Measurements from ENCODE around the gene MAGI1. TPM values are rescaled to one million over a fixed set of nuclear protein-coding genes. Genes with fewer than 3 reads are reported as not detected.
A peak's percentile ranks its signal among the peaks of the same experiment; 100 is the strongest.

MAGI1 gene
- total and polyA plus RNA-seq, 2 donors (not counting 1 experiment from before 2014, with no cell fraction given), result 15.7 to 23.7 TPM

- Histone ChIP-seq H4K20me1 (ENCODE audit: control insufficient read depth, extremely low read depth, insufficient read depth, low read length) (no peaks in the 10 kb centered on the region), H3K4me2 (ENCODE audit: extremely low read depth, insufficient read depth, low read length) (no peak overlapping the region), H3K36me3 (ENCODE audit: control insufficient read depth, insufficient read depth, low read length) (no peaks in the 10 kb centered on the region), H2AFZ (ENCODE audit: low read length) (no peak overlapping the region), H3K9ac (ENCODE audit: insufficient read depth, low read length) (no peak overlapping the region), H3K9me3 (ENCODE audit: control insufficient read depth, insufficient read depth, low read depth, low read length) (no peaks in the 10 kb centered on the region), H3K79me2 (ENCODE audit: control insufficient read depth, insufficient read depth, low read length) (no peaks in the 10 kb centered on the region), H3K27me3 (ENCODE audit: control insufficient read depth, insufficient read depth, low read length) (no peaks in the 10 kb centered on the region), H3K4me3 (replicated peaks in 1 of 4; ENCODE audit: control extremely low read depth in 1 of 4, insufficient read depth in 1 of 4, low read depth in 3 of 4, low read length in 4 of 4) (no peak overlapping the region), H3K4me1 (ENCODE audit: control insufficient read depth, extremely low read depth, insufficient read depth, low read length) (no peaks in the 10 kb centered on the region), H3K27ac (ENCODE audit: insufficient read depth, low read length) (no peak overlapping the region)
- DNase-seq (ENCODE audit: low read depth in 2 of 2), result no peak
- TF ChIP-seq CTCF (conservative IDR thresholded peaks at IDR 0.05 in 1 of 2, IDR thresholded peaks at IDR 0.05 in 1 of 2; ENCODE audit: low read depth in 1 of 2, low read length in 2 of 2) (peak in 1 of 2 donors; percentile 2), EZH2 (IDR thresholded peaks at IDR 0.05; ENCODE audit: low read length, missing control alignments) (no peak)
Observed at GRCh38 chr3:65466300-65466988, 572.3 kb downstream of the MAGI1 start.

GRCh38 chr3:65449841-65450428 is 588.8 kb downstream of the MAGI1 start:
- Histone ChIP-seq H3K79me2 (ENCODE audit: control insufficient read depth, insufficient read depth, low read length) (no peaks in the 10 kb centered on the region), H3K4me3 (replicated peaks in 1 of 4; ENCODE audit: control extremely low read depth in 1 of 4, insufficient read depth in 1 of 4, low read depth in 3 of 4, low read length in 4 of 4) (no peak overlapping the region), H3K27me3 (ENCODE audit: control insufficient read depth, insufficient read depth, low read length) (no peaks in the 10 kb centered on the region), H3K4me2 (ENCODE audit: extremely low read depth, insufficient read depth, low read length) (no peak overlapping the region), H3K27ac (ENCODE audit: insufficient read depth, low read length) (no peak overlapping the region), H3K9me3 (ENCODE audit: control insufficient read depth, insufficient read depth, low read depth, low read length) (no peaks in the 10 kb centered on the region), H3K9ac (ENCODE audit: insufficient read depth, low read length) (no peak overlapping the region), H4K20me1 (ENCODE audit: control insufficient read depth, extremely low read depth, insufficient read depth, low read length) (no peaks in the 10 kb centered on the region), H3K4me1 (ENCODE audit: control insufficient read depth, extremely low read depth, insufficient read depth, low read length) (no peaks in the 10 kb centered on the region), H2AFZ (ENCODE audit: low read length) (no peak overlapping the region), H3K36me3 (ENCODE audit: control insufficient read depth, insufficient read depth, low read length) (no peaks in the 10 kb centered on the region)
- TF ChIP-seq EZH2 (IDR thresholded peaks at IDR 0.05; ENCODE audit: low read length, missing control alignments) (no peak), CTCF (conservative IDR thresholded peaks at IDR 0.05 in 1 of 2, IDR thresholded peaks at IDR 0.05 in 1 of 2; ENCODE audit: low read depth in 1 of 2, low read length in 2 of 2) (no peak)
- no peak for DNase-seq (ENCODE audit: low read depth in 2 of 2)

GRCh38 chr3:65448120-65448519 is 590.6 kb downstream of the MAGI1 start:
- H4K20me1 ChIP-seq (ENCODE audit: control insufficient read depth, extremely low read depth, insufficient read depth, low read length), result no peaks in the 10 kb centered on the region
- no peaks in the 10 kb centered on the region for H3K79me2 ChIP-seq (ENCODE audit: control insufficient read depth, insufficient read depth, low read length)
- no peak overlapping the region for H3K27ac ChIP-seq (ENCODE audit: insufficient read depth, low read length)
- no peak overlapping the region for H2AFZ ChIP-seq (ENCODE audit: low read length)
- no peaks in the 10 kb centered on the region for H3K9me3 ChIP-seq (ENCODE audit: control insufficient read depth, insufficient read depth, low read depth, low read length)
- no peak for DNase-seq (ENCODE audit: low read depth in 2 of 2)
- no peaks in the 10 kb centered on the region for H3K4me1 ChIP-seq (ENCODE audit: control insufficient read depth, extremely low read depth, insufficient read depth, low read length)
- H3K27me3 ChIP-seq (ENCODE audit: control insufficient read depth, insufficient read depth, low read length), result no peaks in the 10 kb centered on the region
- no peak for TF ChIP-seq EZH2 (IDR thresholded peaks at IDR 0.05; ENCODE audit: low read length, missing control alignments)
- no peak for TF ChIP-seq CTCF (conservative IDR thresholded peaks at IDR 0.05 in 1 of 2, IDR thresholded peaks at IDR 0.05 in 1 of 2; ENCODE audit: low read depth in 1 of 2, low read length in 2 of 2)
- H3K36me3 ChIP-seq (ENCODE audit: control insufficient read depth, insufficient read depth, low read length), result no peaks in the 10 kb centered on the region
- no peak overlapping the region for H3K4me2 ChIP-seq (ENCODE audit: extremely low read depth, insufficient read depth, low read length)
- H3K4me3 ChIP-seq (replicated peaks in 1 of 4; ENCODE audit: control extremely low read depth in 1 of 4, insufficient read depth in 1 of 4, low read depth in 3 of 4, low read length in 4 of 4), result no peak overlapping the region
- H3K9ac ChIP-seq (ENCODE audit: insufficient read depth, low read length), result no peak overlapping the region
